HG02571 (cell line): ENCODE measurements around the gene ELMOD3.
"Not testable (repeated sequence)": the region's sequence is repeated elsewhere in the genome, so short reads cannot be mapped to it uniquely, and the experiment has no call there.

Source experiments
- ATAC-seq: cut with Tn5 transposase; IDR thresholded peaks from one replicate; pipeline ENCODE4 v1.9.1; 2021; ENCODE audit warnings: mild to moderate bottlenecking, moderate library complexity; ENCODE audit not compliant: unreplicated experiment

The ELMOD3 gene

GRCh38 chr2:85329181-85329651 is 25.4 kb upstream of the ELMOD3 start:
- no peak for ATAC-seq

- not testable (repeated sequence) for ATAC-seq
Measured at GRCh38 chr2:85329701-85330100, 24.9 kb upstream of the ELMOD3 start.

GRCh38 chr2:85330839-85331636 is 23.5 kb upstream of the ELMOD3 start:
- ATAC-seq: no peak

- ATAC-seq: not testable (repeated sequence)
Measured at GRCh38 chr2:85333877-85334276, 20.7 kb upstream of the ELMOD3 start.

- no peak for ATAC-seq
Measured at GRCh38 chr2:85334928-85335327, 19.6 kb upstream of the ELMOD3 start.

GRCh38 chr2:85340034-85340892 is 14.3 kb upstream of the ELMOD3 start:
- no peak for ATAC-seq

GRCh38 chr2:85341269-85342029 is 13.1 kb upstream of the ELMOD3 start:
- no peak for ATAC-seq

GRCh38 chr2:85342156-85342555 is 12.4 kb upstream of the ELMOD3 start:
- ATAC-seq: no peak

- not testable (repeated sequence) for ATAC-seq
Measured at GRCh38 chr2:85343207-85343895, 11.2 kb upstream of the ELMOD3 start.

GRCh38 chr2:85344356-85344954 is 10.1 kb upstream of the ELMOD3 start:
- no peak for ATAC-seq

- no peak for ATAC-seq
Measured at GRCh38 chr2:85347599-85347998, 7.0 kb upstream of the ELMOD3 start.

GRCh38 chr2:85353876-85354285 is 688 bp upstream of the ELMOD3 start:
- peak; percentile 19 for ATAC-seq

- ATAC-seq: peak; percentile 2
Measured at GRCh38 chr2:85355073-85355410, 473 bp downstream of the ELMOD3 start.

- no peak for ATAC-seq
Measured at GRCh38 chr2:85355521-85355920, 952 bp downstream of the ELMOD3 start.

- no peak for ATAC-seq
Measured at GRCh38 chr2:85356186-85356585, 1.6 kb downstream of the ELMOD3 start.

- ATAC-seq: no peak
Measured at GRCh38 chr2:85357736-85358135, 3.2 kb downstream of the ELMOD3 start.

- ATAC-seq: not testable (repeated sequence)
Measured at GRCh38 chr2:85362653-85363387, 8.3 kb downstream of the ELMOD3 start.

- no peak for ATAC-seq
Measured at GRCh38 chr2:85367180-85367579, 12.6 kb downstream of the ELMOD3 start.

- ATAC-seq: no peak
Measured at GRCh38 chr2:85368921-85369320, 14.4 kb downstream of the ELMOD3 start.
